Measurements from ENCODE around the gene BICRA. TPM values are rescaled to one million over a fixed set of nuclear protein-coding genes. Genes with fewer than 3 reads are reported as not detected.

BICRA gene
- total RNA-seq, 1 experiment from 2014 or later: 14.4 TPM

- Histone ChIP-seq H3K79me2 (ENCODE audit: low read depth) (no peaks in the 10 kb centered on the region), H2AFZ (no peak overlapping the region), H3K27ac (no peak overlapping the region), H3K9me3 (ENCODE audit: insufficient read depth, low read depth) (peaks cover 4% of the 10 kb centered on the region; the same call in 1 of the 2 replicates), H3K4me2 (no peak overlapping the region), H3F3A (ENCODE audit: insufficient read depth, low read depth) (peaks cover 4% of the 10 kb centered on the region; the same call in 1 of the 2 replicates), H4K20me1 (ENCODE audit: insufficient read depth) (no peaks in the 10 kb centered on the region), H3K36me3 (ENCODE audit: low read depth) (no peaks in the 10 kb centered on the region), H3K4me1 (replicated peaks; ENCODE audit: insufficient read depth) (peaks cover 20% of the 10 kb centered on the region), H3K4me3 (no peak overlapping the region), H3K27me3 (ENCODE audit: insufficient read depth, low read depth) (no peaks in the 10 kb centered on the region), H3K9me2 (ENCODE audit: insufficient read depth) (no peaks in the 10 kb centered on the region)
- peak in 1 of 2 experiments; percentile 50 for DNase-seq
- intact Hi-C loops (cut with micrococcal nuclease; ENCODE audit: unreplicated experiment): no loop called here
- TF ChIP-seq EZH2 (IDR thresholded peaks at IDR 0.05; ENCODE audit: low read depth) (no peak), CTCF (conservative IDR thresholded peaks at IDR 0.05) (no peak)
- no TSS peak for BruUV-seq (replicated peaks)
- CTCF ChIA-PET: no interaction called here
- POLR2A ChIA-PET (ENCODE audit: unreplicated experiment): no interaction called here
Observed at GRCh38 chr19:47587295-47587694, 21.6 kb upstream of the BICRA start.

GRCh38 chr19:47589824-47590223 lies 19.1 kb upstream of the BICRA start:
- 0 out of 2 replicates have a peak, but pooled peaks cover 3% of the 10 kb centered on the region for H3K4me1 ChIP-seq (replicated peaks; ENCODE audit: insufficient read depth)
- no peaks in the 10 kb centered on the region for H4K20me1 ChIP-seq (ENCODE audit: insufficient read depth)
- ChIA-PET CTCF (no interaction called here), POLR2A (ENCODE audit: unreplicated experiment) (no interaction called here)
- H3K27ac ChIP-seq: no peak overlapping the region
- no TSS peak for BruUV-seq (replicated peaks)
- no peaks in the 10 kb centered on the region for H3K36me3 ChIP-seq (ENCODE audit: low read depth)
- H3K4me3 ChIP-seq: no peak overlapping the region
- H3K27me3 ChIP-seq (ENCODE audit: insufficient read depth, low read depth): no peaks in the 10 kb centered on the region
- no peak overlapping the region for H3K4me2 ChIP-seq
- H2AFZ ChIP-seq: no peak overlapping the region
- TF ChIP-seq CTCF (conservative IDR thresholded peaks at IDR 0.05): no peak
- no peak for DNase-seq
- H3F3A ChIP-seq (ENCODE audit: insufficient read depth, low read depth): no peaks in the 10 kb centered on the region; the same call in 1 of the 2 replicates
- intact Hi-C loops (cut with micrococcal nuclease; ENCODE audit: unreplicated experiment): no loop called here
- H3K9me2 ChIP-seq (ENCODE audit: insufficient read depth): no peaks in the 10 kb centered on the region
- H3K9me3 ChIP-seq (ENCODE audit: insufficient read depth, low read depth): peaks cover 4% of the 10 kb centered on the region; the same call in 1 of the 2 replicates
- no peaks in the 10 kb centered on the region for H3K79me2 ChIP-seq (ENCODE audit: low read depth)

GRCh38 chr19:47593860-47594259 lies 15.1 kb upstream of the BICRA start:
- H3K27me3 ChIP-seq (ENCODE audit: insufficient read depth, low read depth): no peaks in the 10 kb centered on the region
- peaks cover 9% of the 10 kb centered on the region for H3K4me1 ChIP-seq (replicated peaks; ENCODE audit: insufficient read depth)
- peaks cover 13% of the 10 kb centered on the region for H3F3A ChIP-seq (ENCODE audit: insufficient read depth, low read depth)
- TF ChIP-seq CTCF (conservative IDR thresholded peaks at IDR 0.05) (no peak), EZH2 (IDR thresholded peaks at IDR 0.05; ENCODE audit: low read depth) (no peak)
- BruUV-seq (replicated peaks): no TSS peak
- no peaks in the 10 kb centered on the region for H3K9me2 ChIP-seq (ENCODE audit: insufficient read depth)
- no peaks in the 10 kb centered on the region for H3K79me2 ChIP-seq (ENCODE audit: low read depth)
- H4K20me1 ChIP-seq (ENCODE audit: insufficient read depth): no peaks in the 10 kb centered on the region
- DNase-seq: no peak
- H3K9me3 ChIP-seq (ENCODE audit: insufficient read depth, low read depth): no peaks in the 10 kb centered on the region
- POLR2A ChIA-PET (ENCODE audit: unreplicated experiment): no interaction called here
- H3K27ac ChIP-seq: no peak overlapping the region
- H3K4me3 ChIP-seq: no peak overlapping the region
- CTCF ChIA-PET: no interaction called here
- no peak overlapping the region for H3K4me2 ChIP-seq
- no peak overlapping the region for H2AFZ ChIP-seq
- intact Hi-C loops (cut with micrococcal nuclease; ENCODE audit: unreplicated experiment): no loop called here
- no peaks in the 10 kb centered on the region for H3K36me3 ChIP-seq (ENCODE audit: low read depth)
